RWPE2 (cell line): ENCODE results near the gene SAMD8.

Experiments used
- ATAC-seq: fragments of 200-7000 bp; cut with Tn5 transposase; 3 replicates; pipeline ENCODE4 v1.9.1; 2021; ENCODE audit warnings: low read depth
- DNase-seq: peaks from one replicate; pipeline ENCODE4 v3.0.0-alpha.2; 2020; ENCODE audit warnings: low spot score
- H3K27ac ChIP-seq: fragments of 450-650 bp; 2 replicates; pipeline ENCODE4 v1.5.1; 2017; ENCODE audit warnings: mild to moderate bottlenecking; ENCODE audit not compliant: poor library complexity, severe bottlenecking
- H3K27me3 ChIP-seq: fragments of 250-450 bp; sonication (Bioruptor Pico); 2 replicates; pipeline ENCODE4 v1.5.1; 2021; ENCODE audit warnings: mild to moderate bottlenecking, moderate library complexity; ENCODE audit not compliant: insufficient read depth, poor library complexity, severe bottlenecking
- H3K36me3 ChIP-seq: fragments of 250-450 bp; sonication (Bioruptor Pico); 2 replicates; pipeline ENCODE4 v1.5.1; 2020; ENCODE audit warnings: low read depth, mild to moderate bottlenecking, moderate library complexity
- H3K4me1 ChIP-seq: fragments of 250-450 bp; sonication (Bioruptor Pico); 2 replicates; pipeline ENCODE4 v1.5.1; 2021; ENCODE audit warnings: mild to moderate bottlenecking, moderate library complexity; ENCODE audit not compliant: insufficient read depth, poor library complexity, severe bottlenecking
- H3K4me3 ChIP-seq: fragments of 250-450 bp; sonication (Bioruptor Pico); 2 replicates; pipeline ENCODE4 v1.5.1; 2021; ENCODE audit warnings: mild to moderate bottlenecking, moderate library complexity; ENCODE audit not compliant: severe bottlenecking
- H3K9me3 ChIP-seq: fragments of 250-450 bp; sonication (Bioruptor Pico); 2 replicates; pipeline ENCODE4 v1.5.1; 2021; ENCODE audit warnings: mild to moderate bottlenecking, moderate library complexity; ENCODE audit not compliant: severe bottlenecking
- TF ChIP-seq, protein P1 (sequence below): fragments of 450-650 bp; IDR thresholded peaks from one replicate; pipeline ENCODE4 v1.5.1; 2017; ENCODE audit warnings: mild to moderate bottlenecking, moderate library complexity; ENCODE audit not compliant: poor library complexity, severe bottlenecking

SAMD8 gene

GRCh38 chr10:75176046-75176445, 64.6 kb downstream of the SAMD8 start:
- H3K27ac ChIP-seq = no peak overlapping the region
- peaks cover 33% of the 10 kb centered on the region for H3K36me3 ChIP-seq
- DNase-seq = no peak
- ATAC-seq = no peak
- TF ChIP-seq, protein P1, sequence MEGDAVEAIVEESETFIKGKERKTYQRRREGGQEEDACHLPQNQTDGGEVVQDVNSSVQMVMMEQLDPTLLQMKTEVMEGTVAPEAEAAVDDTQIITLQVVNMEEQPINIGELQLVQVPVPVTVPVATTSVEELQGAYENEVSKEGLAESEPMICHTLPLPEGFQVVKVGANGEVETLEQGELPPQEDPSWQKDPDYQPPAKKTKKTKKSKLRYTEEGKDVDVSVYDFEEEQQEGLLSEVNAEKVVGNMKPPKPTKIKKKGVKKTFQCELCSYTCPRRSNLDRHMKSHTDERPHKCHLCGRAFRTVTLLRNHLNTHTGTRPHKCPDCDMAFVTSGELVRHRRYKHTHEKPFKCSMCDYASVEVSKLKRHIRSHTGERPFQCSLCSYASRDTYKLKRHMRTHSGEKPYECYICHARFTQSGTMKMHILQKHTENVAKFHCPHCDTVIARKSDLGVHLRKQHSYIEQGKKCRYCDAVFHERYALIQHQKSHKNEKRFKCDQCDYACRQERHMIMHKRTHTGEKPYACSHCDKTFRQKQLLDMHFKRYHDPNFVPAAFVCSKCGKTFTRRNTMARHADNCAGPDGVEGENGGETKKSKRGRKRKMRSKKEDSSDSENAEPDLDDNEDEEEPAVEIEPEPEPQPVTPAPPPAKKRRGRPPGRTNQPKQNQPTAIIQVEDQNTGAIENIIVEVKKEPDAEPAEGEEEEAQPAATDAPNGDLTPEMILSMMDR = no peak
- H3K4me1 ChIP-seq = no peaks in the 10 kb centered on the region
- H3K27me3 ChIP-seq = no peaks in the 10 kb centered on the region
- no peak overlapping the region for H3K4me3 ChIP-seq
- H3K9me3 ChIP-seq = no peaks in the 10 kb centered on the region

GRCh38 chr10:75176736-75177135, 65.3 kb downstream of the SAMD8 start:
- DNase-seq (no peak), ATAC-seq (no peak)
- Histone ChIP-seq H3K4me1 (no peaks in the 10 kb centered on the region), H3K4me3 (no peak overlapping the region), H3K9me3 (no peaks in the 10 kb centered on the region), H3K27ac (no peak overlapping the region), H3K36me3 (peaks cover 36% of the 10 kb centered on the region), H3K27me3 (no peaks in the 10 kb centered on the region)
- TF ChIP-seq, protein P1 = no peak

GRCh38 chr10:75179657-75180177, 68.3 kb downstream of the SAMD8 start:
- TF ChIP-seq, protein P1 = no peak
- Histone ChIP-seq H3K4me3 (no peak overlapping the region), H3K27me3 (no peaks in the 10 kb centered on the region), H3K4me1 (no peaks in the 10 kb centered on the region), H3K27ac (no peak overlapping the region), H3K36me3 (peaks cover 34% of the 10 kb centered on the region), H3K9me3 (no peaks in the 10 kb centered on the region)
- DNase-seq (no peak), ATAC-seq (no peak)

DNA sequence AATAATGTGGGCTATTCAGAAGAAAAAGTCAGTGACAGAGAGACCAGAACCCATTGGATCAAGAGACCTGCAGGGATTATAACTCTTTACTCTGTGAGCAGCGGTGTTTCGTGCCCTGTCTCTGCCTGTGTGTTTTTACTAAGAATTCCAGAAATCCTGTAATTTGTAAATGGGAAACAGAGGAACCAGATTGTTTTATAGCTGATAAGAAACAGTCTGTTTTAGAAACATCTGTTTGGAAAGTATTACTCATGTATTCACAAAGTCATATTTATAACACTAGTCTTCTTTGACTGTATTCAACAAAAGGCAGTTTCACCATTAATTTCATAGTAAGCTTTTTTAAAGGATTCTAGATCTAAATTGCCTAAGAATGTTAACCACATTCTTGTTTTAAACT, 69.1 kb downstream of the SAMD8 start:
- ATAC-seq (no peak), DNase-seq (no peak)
- H3K4me3 ChIP-seq = no peak overlapping the region
- TF ChIP-seq, protein P1 = no peak
- no peaks in the 10 kb centered on the region for H3K9me3 ChIP-seq
- no peaks in the 10 kb centered on the region for H3K4me1 ChIP-seq
- H3K27ac ChIP-seq = no peak overlapping the region
- peaks cover 32% of the 10 kb centered on the region for H3K36me3 ChIP-seq
- no peaks in the 10 kb centered on the region for H3K27me3 ChIP-seq

GRCh38 chr10:75181073-75181472, 69.6 kb downstream of the SAMD8 start:
- no peak overlapping the region for H3K27ac ChIP-seq
- H3K4me1 ChIP-seq = no peaks in the 10 kb centered on the region
- H3K4me3 ChIP-seq = no peak overlapping the region
- TF ChIP-seq, protein P1 = no peak
- H3K9me3 ChIP-seq = no peaks in the 10 kb centered on the region
- no peaks in the 10 kb centered on the region for H3K27me3 ChIP-seq
- ATAC-seq (no peak), DNase-seq (no peak)
- peaks cover 27% of the 10 kb centered on the region for H3K36me3 ChIP-seq
